HG03432 (cell line): Measurements from ENCODE around the gene GRIP1.
A peak's percentile ranks its signal among the peaks of the same experiment; 100 is the strongest.

Source experiments
- ATAC-seq: cut with Tn5 transposase; IDR thresholded peaks from one replicate; pipeline ENCODE4 v1.9.1; 2021; ENCODE audit warnings: mild to moderate bottlenecking, moderate library complexity; ENCODE audit not compliant: unreplicated experiment

The GRIP1 gene

DNA sequence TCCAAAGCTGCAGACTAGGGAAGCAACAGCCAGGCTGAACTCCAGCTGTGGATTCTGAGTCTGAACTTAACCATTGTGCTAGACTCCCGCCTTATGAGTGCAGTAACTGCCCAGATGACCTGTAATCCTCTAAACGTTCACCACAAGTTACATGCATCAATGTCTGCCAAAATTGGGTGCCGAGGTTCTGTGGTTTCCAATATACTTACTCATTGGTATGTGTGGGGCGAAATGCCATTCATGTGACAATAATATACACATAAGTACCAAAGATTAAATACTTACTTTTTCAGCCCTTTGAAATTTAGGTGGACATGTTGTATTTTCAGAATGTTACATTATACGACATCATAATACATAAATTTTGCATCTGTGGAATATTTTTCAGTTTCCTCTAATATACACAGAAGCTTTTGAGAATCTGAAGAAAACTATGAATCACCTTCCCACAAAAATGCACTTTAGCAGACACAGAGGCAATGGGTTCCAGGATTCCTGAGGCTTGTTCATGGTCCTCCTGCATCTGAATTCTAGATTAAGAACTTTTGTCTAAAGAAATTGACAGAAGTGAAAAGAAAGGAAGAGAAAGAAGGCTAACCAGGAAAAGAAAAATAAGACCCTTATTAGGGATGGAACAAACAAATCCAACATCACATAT lies 31.7 kb downstream of the GRIP1 start:
- ATAC-seq = no peak

DNA sequence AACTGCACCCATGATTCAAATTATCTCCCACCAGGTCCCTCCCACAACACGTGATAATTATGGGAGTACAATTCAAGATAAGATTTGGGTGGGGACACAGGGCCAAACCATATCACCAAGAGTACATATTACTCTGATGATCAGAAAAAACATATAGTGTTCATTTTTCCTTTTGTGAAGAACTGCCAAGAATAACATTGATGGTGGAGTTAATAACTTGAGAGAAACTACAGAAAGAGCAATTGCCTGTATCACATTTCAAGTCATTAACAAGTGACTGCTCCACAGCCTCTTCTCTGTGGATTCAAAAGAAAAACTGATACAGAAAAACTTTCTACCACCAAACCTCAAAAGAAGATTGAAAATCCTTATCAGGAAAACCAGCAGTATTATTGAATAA lies 34.7 kb downstream of the GRIP1 start:
- ATAC-seq = no peak

DNA sequence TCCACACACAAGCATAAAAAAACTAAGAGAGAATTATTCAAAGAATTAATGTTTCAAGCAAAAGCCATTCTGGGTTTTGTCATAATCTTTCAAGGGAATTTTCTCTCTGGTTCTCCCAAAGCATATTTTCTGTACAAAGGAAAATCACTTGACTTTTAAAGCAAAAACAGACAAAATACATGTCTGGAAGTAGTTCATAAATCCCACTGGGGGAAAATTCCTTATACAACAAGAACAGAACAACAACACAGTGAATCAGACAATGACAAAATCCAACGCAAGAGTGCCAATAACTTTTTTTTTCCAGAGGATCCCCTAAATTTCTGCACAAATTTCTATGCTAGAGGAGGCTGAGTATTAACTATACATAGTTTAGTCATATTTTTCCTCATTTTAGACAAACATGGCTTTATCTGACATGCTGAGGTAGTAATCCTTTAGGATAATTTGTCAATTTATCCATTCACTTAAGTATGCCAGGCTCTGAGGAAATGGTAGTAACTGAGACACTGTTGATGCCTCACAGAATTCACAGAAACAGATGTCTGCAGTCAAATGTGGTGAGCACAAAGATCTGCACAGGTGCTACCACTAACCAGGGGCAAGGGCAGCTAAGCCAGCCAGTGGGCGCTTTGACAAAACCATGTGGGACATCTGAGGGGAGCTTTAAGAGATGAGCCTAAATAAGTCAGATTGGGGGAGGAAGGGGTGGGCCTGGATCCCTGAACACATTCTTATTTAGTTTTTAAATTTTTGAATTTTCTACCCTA lies 38.0 kb downstream of the GRIP1 start:
- no peak for ATAC-seq

DNA sequence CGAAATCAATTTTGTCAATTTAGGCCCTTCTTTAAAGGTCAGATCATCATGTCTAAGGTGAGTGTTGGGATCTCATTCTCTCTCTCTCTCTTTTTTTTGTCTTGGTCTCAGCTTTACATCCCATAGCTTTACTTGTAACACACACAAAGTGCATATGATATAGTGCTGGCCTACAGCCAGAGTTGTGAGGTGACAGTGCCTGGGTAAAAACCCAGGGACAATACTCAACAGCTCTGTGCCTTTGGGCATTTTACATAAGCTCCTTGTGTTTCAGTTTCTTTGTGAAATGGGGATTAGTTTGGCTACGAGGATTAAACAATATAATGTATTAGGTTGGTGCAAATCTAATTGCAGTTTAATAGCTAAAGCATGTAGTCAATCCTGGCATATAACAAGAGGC lies 40.2 kb downstream of the GRIP1 start:
- ATAC-seq = no peak

DNA sequence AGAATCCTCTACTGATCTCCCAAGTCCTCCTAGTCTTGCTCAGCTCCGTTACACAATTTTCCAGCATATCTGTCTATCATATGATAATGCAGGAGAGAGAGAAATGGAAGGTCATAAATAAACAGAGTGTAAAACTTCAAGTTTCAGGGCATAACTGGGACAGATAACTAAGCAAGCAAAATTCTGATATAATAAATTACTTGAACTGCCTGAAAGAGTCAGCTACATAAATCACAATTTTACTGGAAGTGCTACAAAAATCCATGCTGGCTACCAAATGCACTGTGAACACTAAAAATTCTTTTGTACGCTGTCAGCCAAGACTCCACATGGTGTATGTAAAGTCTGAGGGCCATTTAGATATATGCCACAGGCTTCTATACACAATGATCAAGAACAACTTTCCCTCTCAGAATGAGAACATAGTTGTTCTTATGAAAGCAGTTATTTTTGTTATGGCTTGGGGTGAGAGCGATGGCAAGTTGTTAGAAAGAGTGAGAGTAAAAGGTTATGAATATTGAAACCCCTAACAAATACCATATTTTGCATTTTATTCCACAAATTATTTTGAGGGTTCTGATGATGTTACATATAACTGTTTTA lies 41.1 kb downstream of the GRIP1 start:
- ATAC-seq = no peak

DNA sequence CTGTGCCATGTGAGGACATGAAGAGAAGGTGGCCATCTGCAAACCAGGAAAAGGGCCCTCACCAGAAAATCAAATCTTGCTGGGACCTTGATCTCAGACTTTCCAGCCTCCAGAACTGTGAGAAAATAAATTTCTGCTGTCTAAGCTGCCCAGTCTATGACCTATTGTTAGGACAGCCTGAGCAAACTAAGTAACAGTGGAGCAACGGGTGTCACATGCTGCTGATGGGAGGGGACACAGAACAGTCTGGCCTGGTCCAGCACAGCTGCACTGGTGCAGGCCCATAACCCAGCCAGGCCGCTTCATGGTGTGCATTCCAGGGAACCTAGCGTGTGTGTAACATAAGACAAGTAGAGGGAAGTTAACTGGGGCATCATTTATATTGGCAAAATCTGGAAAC lies 42.1 kb downstream of the GRIP1 start:
- no peak for ATAC-seq

DNA sequence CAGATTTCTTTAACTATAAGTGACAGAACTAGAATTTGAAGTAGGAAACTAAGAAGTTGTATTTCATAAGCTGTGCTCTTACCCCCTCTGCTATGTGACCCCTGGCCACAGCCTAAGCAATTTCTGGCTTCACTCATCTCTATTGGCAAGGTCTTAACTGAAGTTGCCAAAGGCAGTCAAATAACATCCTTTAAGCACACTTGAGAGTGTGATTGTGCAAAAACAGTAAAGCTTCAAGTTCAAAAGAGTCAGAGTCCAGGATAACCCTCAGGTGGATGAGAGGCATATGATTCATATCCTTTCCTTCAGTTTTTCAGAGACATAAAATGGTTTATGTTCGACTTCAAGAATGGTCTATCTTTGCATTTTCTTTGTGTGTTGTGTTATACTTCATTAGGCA lies 45.2 kb downstream of the GRIP1 start:
- ATAC-seq = no peak

DNA sequence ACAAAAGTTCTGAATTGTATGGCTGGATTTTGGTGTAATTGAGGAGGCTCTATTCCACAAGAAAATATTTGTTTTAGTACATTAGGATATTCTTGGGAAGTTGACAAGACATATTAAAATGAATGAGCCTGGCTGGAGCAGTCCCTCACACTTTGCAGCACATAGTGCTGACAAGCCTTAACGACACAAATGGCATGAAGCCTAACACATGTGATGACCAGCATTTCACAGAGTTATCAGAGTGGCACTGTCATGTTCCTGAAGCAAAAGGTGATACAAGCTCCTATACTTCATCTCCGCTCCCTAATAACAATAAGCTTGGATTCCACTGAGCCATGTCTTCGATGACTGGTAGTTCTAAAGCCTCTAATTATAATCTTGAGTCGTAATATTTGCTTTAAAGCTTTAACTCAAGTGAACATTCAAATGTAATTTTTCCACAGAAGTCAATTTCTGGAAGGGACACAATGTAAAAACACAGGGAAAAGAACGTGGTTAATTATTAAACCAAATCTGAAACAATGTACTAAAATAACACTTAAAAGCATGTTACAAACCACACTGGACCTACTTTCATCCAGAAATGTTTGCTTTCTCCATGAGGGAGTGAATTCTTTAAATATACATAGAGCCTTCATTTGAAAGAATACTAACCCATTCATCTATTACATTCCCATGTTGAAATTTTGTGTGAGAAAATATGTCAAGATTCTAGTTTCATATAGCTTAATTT lies 49.6 kb downstream of the GRIP1 start:
- no peak for ATAC-seq

DNA sequence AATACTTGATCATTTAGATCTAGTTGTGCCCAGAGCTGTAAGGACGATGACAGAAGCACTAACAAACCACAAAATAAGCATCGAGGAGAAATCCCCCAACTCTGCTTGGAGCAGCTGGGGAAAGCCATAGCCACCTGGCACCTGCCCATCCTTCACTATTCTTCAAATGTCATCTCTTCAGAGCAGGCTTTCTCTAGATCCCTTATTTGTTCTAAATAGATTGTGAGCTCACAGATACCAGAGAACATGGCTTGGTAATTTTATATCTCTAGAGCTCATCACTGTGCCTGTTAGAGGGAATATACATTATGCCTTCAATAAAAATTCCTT lies 50.9 kb downstream of the GRIP1 start:
- no peak for ATAC-seq

DNA sequence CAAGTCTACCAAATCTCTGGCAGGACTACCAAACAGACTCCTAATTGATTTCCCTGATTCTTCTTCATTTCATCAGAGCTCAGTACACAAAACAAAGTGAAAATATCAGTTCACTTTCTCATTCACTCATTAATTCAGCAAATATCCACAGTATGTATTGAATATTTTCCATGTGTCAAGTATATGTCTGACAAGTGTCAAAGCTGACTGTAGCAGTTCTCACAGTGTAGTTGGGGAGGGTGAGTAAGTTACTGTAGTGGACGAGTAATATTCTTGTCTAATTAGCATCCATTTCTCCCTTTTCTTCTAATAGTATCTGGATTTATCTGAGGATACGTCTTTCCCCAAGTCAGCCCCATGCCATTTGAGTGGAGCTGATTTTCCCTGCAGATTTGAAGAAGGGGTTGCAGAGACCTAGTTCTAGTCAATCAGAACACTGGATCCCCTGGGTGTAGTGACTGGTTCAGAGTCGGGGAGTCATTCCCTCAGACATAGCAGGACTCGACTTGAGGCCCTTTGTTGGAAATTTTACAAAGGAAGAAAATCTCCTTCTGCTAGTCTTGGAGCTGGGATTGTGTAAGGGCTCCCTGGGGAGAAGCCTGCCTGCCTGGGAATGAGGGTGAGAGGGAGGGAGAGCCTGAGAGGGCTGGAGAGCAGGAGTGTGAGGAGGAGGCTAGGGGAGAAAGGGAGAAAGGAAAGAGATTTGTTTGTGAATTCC lies 51.4 kb downstream of the GRIP1 start:
- ATAC-seq = no peak

DNA sequence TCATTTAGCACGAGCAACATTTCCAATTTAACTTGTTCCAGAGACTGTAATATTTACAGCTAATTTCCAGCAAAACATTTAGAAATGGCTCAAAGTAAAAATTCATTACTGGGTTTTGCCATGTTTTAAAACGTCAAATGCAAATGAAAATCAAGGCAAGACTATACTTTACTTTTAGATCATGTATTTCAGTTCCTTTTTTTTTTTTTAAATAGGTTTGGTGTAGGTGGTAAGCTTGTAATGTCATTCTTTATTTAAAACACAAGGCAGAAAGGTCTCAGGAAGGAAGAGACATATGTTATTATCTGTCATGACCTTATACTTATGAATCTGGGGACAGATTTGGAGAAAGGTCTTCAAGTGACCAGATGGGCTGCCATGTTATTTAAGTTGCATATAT lies 54.1 kb downstream of the GRIP1 start:
- ATAC-seq = peak; percentile 77

DNA sequence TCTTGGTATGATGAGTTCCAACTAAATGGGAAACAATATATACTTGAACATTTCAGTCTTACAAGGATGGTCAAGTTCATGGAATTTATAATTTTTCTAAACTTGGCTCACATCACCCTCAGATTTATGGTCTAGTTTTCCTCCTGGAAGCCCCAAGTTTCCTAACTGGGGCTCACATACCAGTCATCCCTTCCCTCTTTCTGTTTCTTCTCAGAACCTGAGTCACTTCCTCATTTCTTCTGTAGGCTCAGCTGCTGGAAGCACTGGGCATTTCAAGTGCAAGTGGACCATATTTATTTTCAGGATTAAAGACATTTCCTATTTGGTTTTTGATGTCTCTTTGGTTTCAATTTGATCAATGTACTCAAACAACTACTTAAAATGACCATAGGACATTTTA lies 55.4 kb downstream of the GRIP1 start:
- ATAC-seq = no peak

DNA sequence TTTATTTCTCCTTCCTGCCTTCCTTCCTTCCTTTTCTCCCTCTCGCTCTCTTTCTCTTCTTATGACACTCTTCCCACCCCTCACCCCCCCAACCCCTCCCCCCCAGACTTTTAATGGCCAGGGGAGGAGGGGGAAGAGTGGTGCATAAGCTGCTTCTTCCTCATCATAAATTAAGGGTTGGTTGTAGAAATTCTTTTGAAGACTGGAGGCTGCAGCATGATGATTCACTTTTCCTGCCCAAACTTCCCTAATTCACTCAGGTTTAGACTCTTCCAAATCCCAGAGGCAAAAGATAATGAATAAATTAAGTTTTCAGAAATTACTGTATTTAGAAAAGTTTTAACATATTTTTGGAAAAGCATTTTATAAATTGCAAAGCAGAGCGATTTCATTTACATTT lies 58.2 kb downstream of the GRIP1 start:
- ATAC-seq = no peak

DNA sequence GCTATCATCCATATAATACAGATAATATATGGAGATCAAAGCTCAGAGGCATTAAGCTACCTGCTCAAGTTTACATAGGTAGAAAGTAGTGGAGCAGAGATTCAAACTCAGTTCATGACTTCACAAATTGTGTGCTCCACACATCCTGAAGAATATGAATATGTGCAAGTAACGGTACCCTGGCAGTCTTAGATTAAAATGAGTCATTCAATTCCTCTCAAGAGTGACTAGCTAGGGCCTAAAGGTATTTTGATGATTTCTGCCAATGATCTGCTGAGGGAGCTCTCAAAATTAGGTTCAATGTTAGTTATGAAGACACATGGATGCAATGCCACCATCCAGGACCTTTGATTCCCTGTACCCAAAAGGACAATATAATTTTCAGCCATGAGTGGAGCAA lies 58.9 kb downstream of the GRIP1 start:
- no peak for ATAC-seq

DNA sequence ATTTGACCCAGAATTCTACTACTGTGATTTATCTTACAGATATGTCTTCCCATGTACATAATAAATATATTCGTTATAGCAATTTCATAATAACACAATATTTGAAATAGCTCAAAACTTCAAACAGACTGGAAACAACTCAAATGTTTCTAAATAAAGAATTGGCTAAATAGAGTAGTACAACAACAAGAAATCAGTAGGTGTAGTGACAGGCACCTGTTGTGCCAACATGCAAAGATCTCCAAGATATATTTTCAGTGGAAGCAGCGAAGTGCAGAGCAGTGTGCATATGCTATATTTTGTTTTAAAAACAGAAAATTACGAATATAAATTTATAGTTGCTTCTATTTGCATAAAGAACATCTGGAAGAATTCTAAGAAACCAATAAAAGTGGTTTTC lies 60.9 kb downstream of the GRIP1 start:
- no peak for ATAC-seq

DNA sequence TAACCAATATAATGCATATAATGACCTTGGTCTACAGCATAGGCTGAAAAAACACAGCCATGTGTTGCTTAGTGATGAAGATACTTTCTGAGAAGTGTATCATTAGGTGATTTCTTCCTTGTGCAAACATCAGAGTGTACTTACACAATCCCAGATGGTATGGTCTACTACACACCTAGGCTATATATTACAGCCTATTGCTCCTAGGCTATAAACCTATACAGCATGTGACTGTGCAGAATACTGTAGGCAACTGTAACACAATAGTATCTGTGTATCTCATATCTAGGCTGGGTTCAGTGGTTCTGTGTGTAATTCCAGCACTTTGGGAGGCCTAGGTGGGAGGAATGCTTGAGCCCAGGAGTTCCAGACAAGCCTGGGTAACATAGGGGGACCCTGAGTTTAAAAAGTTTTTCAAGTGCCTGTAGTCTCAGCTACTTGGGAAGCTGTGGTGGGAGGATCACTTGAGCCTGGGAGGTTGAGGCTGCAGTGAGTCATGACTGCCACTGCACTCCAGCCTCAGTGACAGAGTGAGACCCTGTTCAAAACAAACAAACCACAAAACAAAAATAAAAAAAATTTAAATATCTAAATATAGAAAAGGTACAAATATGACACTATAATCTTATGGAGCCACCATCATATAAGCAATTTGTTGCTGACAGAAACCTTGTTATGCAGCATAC lies 66.6 kb downstream of the GRIP1 start:
- no peak for ATAC-seq

DNA sequence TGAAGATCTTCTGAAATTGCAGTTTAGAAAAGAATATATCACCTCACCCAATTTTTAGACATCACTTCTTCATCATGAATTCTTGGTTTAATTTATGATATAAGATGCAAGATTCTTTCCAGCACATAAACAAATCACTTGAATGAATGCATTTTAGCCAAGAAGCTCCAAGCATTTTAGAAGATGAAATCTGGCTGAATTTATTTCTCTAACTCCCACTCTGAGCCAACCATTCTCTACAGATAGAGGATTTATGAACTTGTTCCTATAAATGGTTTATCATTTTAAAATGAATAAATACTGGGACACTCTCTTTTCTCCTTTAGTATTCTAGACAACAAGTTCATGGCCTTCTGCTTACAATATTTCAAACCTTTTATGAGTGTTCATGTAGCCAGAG lies 71.7 kb downstream of the GRIP1 start:
- no peak for ATAC-seq

DNA sequence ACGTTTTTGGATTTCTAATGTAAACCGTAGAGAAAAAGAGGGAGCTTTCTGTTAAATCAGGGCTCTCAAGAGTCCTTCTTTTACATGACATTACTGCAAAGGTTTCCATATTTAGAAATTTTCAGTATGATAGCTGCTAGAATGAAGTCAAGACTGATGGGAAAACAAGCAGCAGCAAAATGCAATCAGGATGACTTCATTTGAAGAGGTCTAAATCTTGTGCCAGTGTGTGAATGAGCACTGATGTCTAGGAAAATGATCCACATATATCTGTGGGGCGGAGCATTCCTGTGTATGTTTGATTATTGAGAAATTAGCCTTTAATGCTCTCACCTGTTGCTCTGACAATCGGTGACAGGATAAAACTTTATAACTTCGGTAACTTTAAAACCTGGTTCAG lies 73.6 kb downstream of the GRIP1 start:
- no peak for ATAC-seq

DNA sequence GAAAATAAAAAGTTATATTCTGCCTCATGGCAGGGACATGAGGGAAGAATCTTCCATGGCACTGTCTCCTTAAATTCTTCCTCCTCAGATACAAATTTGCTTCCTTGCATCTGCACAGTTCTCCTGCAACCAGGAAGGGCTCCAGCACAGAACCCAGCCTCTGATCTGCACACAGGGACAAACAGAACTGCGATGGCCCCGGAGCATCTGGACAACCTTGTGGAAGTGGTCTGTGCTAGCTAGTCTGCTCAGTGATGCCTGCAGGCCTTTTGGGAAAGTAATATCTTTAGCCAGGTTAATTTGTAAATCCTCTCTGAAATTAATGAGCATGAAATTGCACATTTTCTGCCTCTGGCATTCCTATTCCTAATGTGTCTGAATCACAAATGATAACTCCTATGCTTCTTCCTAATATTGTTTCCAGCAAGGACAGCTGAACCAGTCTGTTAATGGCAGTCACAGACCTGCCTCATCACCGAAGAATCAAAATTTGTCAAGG lies 74.8 kb downstream of the GRIP1 start:
- no peak for ATAC-seq

DNA sequence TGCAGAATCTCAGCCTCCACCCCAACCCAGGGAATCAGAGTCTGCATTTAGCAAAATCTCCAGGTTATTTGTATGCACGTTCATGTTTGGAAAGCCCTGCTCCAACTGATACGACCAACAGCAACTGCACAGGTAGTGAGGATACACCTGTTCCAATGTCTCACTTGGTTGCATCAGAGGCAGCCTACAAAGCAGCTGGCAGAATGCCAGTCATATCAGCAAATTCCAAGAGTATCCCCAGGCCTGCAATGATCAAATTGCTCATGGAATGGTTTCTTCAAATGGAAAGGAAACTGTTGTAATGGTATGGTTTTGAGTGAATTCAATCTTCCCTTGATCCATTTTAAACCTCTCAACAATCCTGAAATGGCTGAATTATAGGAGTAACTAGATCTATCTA lies 75.4 kb downstream of the GRIP1 start:
- ATAC-seq = no peak
